GM23338 (cell line): Measurements from ENCODE around the gene TECTA. TPM values are rescaled to one million over a fixed set of nuclear protein-coding genes. Genes with fewer than 3 reads are reported as not detected.

Experiments
- ATAC-seq: fragments of 200-7000 bp; cut with Tn5 transposase; 3 replicates; pipeline ENCODE4 v1.9.1; 2020
- DNase-seq: peaks from one replicate; pipeline ENCODE4 v3.0.0-alpha.2; 2015; ENCODE audit warnings: low spot score
- H2AFZ ChIP-seq: fragments of 200-600 bp; sonication (generic); 2 replicates; pipeline ENCODE4 v1.8.0; 2016; ENCODE audit warnings: antibody characterized with exemption, mild to moderate bottlenecking, moderate library complexity
- H3F3A ChIP-seq: fragments of 200-600 bp; sonication (generic); replicated peaks from 2 replicates; pipeline ENCODE4 v1.8.0; 2017; ENCODE audit warnings: antibody characterized with exemption, mixed run types, low read depth
- H3K27ac ChIP-seq: fragments of 200-600 bp; sonication (generic); 2 replicates; pipeline ENCODE4 v1.6.1; 2016; ENCODE audit warnings: low read depth
- H3K27me3 ChIP-seq: fragments of 200-600 bp; sonication (generic); 2 replicates; pipeline ENCODE4 v1.8.0; 2016; ENCODE audit warnings: mild to moderate bottlenecking, mixed run types, moderate library complexity; ENCODE audit not compliant: insufficient read depth
- H3K36me3 ChIP-seq: fragments of 200-600 bp; sonication (generic); 2 replicates; pipeline ENCODE4 v1.8.0; 2016; ENCODE audit warnings: mild to moderate bottlenecking; ENCODE audit not compliant: insufficient read depth
- H3K4me1 ChIP-seq: fragments of 200-600 bp; sonication (generic); 2 replicates; pipeline ENCODE4 v1.8.0; 2016; ENCODE audit warnings: mild to moderate bottlenecking, moderate library complexity; ENCODE audit not compliant: insufficient read depth
- H3K4me2 ChIP-seq: fragments of 200-600 bp; sonication (generic); 2 replicates; pipeline ENCODE4 v1.7.1; 2017; ENCODE audit warnings: mixed run types
- H3K4me3 ChIP-seq: fragments of 200-600 bp; sonication (generic); 2 replicates; pipeline ENCODE4 v1.6.1; 2016; ENCODE audit warnings: mixed run types
- H3K79me2 ChIP-seq: fragments of 200-600 bp; sonication (generic); replicated peaks from 2 replicates; pipeline ENCODE4 v1.8.0; 2017; ENCODE audit warnings: mild to moderate bottlenecking; ENCODE audit not compliant: insufficient read depth
- H3K9me2 ChIP-seq: fragments of 200-600 bp; sonication (generic); 2 replicates; pipeline ENCODE4 v1.8.0; 2017; ENCODE audit not compliant: insufficient read depth
- H4K20me1 ChIP-seq: fragments of 200-600 bp; sonication (generic); replicated peaks from 2 replicates; pipeline ENCODE4 v1.8.0; 2017; ENCODE audit warnings: mild to moderate bottlenecking; ENCODE audit not compliant: insufficient read depth
- H3K27ac Mint-ChIP-seq: 2 replicates; pipeline ENCODE4 v1.8.0; 2020; ENCODE audit warnings: inconsistent platforms, mild to moderate bottlenecking, moderate library complexity, mixed read lengths
- H3K27me3 Mint-ChIP-seq: 3 replicates; pipeline ENCODE4 v1.8.0; 2022; ENCODE audit warnings: low read depth, mild to moderate bottlenecking, moderate library complexity, mixed read lengths, inconsistent platforms; ENCODE audit not compliant: insufficient read depth, poor library complexity
- H3K36me3 Mint-ChIP-seq: 3 replicates; pipeline ENCODE4 v1.8.0; 2021; ENCODE audit warnings: low read depth, mild to moderate bottlenecking, inconsistent platforms, moderate library complexity, mixed read lengths
- H3K4me1 Mint-ChIP-seq: 3 replicates; pipeline ENCODE4 v1.8.0; 2020; ENCODE audit warnings: mild to moderate bottlenecking, inconsistent platforms, mixed read lengths
- H3K4me3 Mint-ChIP-seq: 3 replicates; pipeline ENCODE4 v1.8.0; 2021; ENCODE audit warnings: moderate library complexity, mild to moderate bottlenecking, inconsistent platforms, mixed read lengths
- H3K9me3 Mint-ChIP-seq: 3 replicates; pipeline ENCODE4 v1.8.0; 2020; ENCODE audit warnings: moderate library complexity, mild to moderate bottlenecking, inconsistent platforms, mixed read lengths
- CREB1 ChIP-seq: fragments of 250-450 bp; sonication (Bioruptor Pico); IDR thresholded peaks from 2 replicates; pipeline ENCODE4 v1.5.0; 2020; ENCODE audit warnings: low read depth, mild to moderate bottlenecking, moderate library complexity
- EZH2 ChIP-seq: fragments of 200-600 bp; sonication (generic); IDR thresholded peaks from one replicate; pipeline ENCODE4 v1.8.0; 2017; ENCODE audit warnings: antibody characterized with exemption, mild to moderate bottlenecking, low read depth; ENCODE audit not compliant: unreplicated experiment
- EZH2phosphoT487 ChIP-seq: fragments of 200-600 bp; sonication (generic); IDR thresholded peaks from one replicate; pipeline ENCODE4 v1.8.1; 2018; ENCODE audit warnings: antibody characterized with exemption; ENCODE audit not compliant: unreplicated experiment
- JUNB ChIP-seq: IDR thresholded peaks from one replicate; pipeline ENCODE4 v1.6.1; 2016; ENCODE audit warnings: antibody characterized with exemption; ENCODE audit not compliant: unreplicated experiment
- NANOG ChIP-seq: IDR thresholded peaks from 2 replicates; pipeline ENCODE4 v1.6.1; 2016; ENCODE audit warnings: antibody characterized with exemption, borderline replicate concordance
- POLR2AphosphoS5 ChIP-seq: IDR thresholded peaks from 2 replicates; pipeline ENCODE4 v1.6.1; 2016; ENCODE audit warnings: antibody characterized with exemption, low read depth
- STAT1 ChIP-seq: IDR thresholded peaks from one replicate; pipeline ENCODE4 v1.6.1; 2016; ENCODE audit warnings: antibody characterized with exemption; ENCODE audit not compliant: unreplicated experiment
- ZNF114 ChIP-seq: fragments of 250-450 bp; sonication (Bioruptor Pico); IDR thresholded peaks from 2 replicates; pipeline ENCODE4 v1.5.0; 2020; ENCODE audit warnings: mild to moderate bottlenecking, moderate library complexity
- ZNF331 ChIP-seq: fragments of 250-450 bp; sonication (Bioruptor Pico); IDR thresholded peaks from 2 replicates; pipeline ENCODE4 v1.5.0; 2020; ENCODE audit warnings: low read depth, mild to moderate bottlenecking, moderate library complexity
- polyA plus RNA-seq: library from polyadenylated mRNA; unstranded; fragments of >200 nt; fragmentation: Nextera tagmentation; extraction: Ambion mirVana; gene quantifications from 2 replicates; pipeline ENCODE4 v1.2.1, GENCODE V29; 2016
- total RNA-seq: library from RNA; depleted of rRNA; stranded (reverse); fragments of >200 nt; shearing (Covaris generic); gene quantifications from 2 replicates; pipeline ENCODE4 v1.2.3, GENCODE V29; 2014
- TF ChIP-seq, protein P1 (sequence below), 2 experiments: fragments of 200-600 bp in 1 of 2; sonication (generic) in 1 of 2; conservative IDR thresholded peaks; 2 replicates each; pipeline versions ENCODE4 v1.5.1 to v1.6.1; 2016 to 2017; ENCODE audit warnings: antibody characterized with exemption in 2 of 2, low read depth in 2 of 2, mild to moderate bottlenecking in 2 of 2, moderate library complexity in 1 of 2
- TF ChIP-seq, protein P2 (sequence below): IDR thresholded peaks from one replicate; pipeline ENCODE4 v1.6.1; 2018; ENCODE audit warnings: antibody characterized with exemption; ENCODE audit not compliant: unreplicated experiment
- TF ChIP-seq, protein P3 (sequence below): IDR thresholded peaks from 2 replicates; pipeline ENCODE4 v1.6.1; 2016; ENCODE audit warnings: antibody characterized with exemption

Gene TECTA
- total and polyA plus RNA-seq, 2 experiments from 2014 or later, result 0.34 to 0.69 TPM

DNA sequence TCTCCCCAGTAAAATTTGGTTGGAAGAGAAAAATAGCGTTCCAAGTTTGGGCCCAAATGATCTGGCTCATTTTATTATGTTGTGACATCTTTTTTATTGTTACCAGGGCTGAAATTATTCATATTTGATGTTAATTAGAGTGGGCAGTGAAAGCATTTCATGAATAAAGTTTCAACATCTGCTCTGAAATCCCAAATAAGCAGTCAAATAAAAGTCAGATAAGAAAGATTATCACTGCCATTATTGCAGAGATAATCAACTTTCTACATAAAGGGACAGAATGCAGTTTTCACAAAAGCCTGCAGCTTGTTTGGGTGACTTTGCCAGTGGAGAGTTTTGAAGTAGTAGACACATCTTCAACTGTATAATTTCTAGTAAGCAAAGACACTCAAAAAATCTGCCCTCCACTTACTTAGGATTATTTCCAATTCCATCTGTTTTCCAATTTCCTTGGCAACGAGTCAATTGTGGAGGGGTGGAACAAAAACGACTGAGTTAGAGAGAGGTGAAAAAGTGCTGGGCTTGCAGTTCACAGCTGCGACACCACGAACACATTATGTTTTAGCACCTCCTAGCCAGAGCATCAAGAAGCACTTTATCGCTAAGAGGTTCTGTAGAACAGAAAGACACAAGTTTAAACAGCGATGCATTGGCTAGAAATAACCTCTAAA is 9.0 kb downstream of the TECTA start:
- Histone ChIP-seq H3K4me2 (no peak overlapping the region), H3K27me3 (no peaks in the 10 kb centered on the region), H3F3A (no peaks in the 10 kb centered on the region), H3K36me3 (no peaks in the 10 kb centered on the region), H3K4me1 (no peaks in the 10 kb centered on the region), H3K4me3 (no peak overlapping the region), H3K9me2 (0 out of 2 replicates have a peak, but pooled peaks cover 3% of the 10 kb centered on the region), H3K79me2 (no peaks in the 10 kb centered on the region), H4K20me1 (no peaks in the 10 kb centered on the region), H3K27ac (no peak overlapping the region), H2AFZ (no peak overlapping the region; the same call in 1 of the 2 replicates)
- Mint-ChIP-seq H3K27me3 (no peaks in the 10 kb centered on the region), H3K9me3 (no peaks in the 10 kb centered on the region), H3K4me1 (peaks cover 10% of the 10 kb centered on the region; the same call in 2 of the 3 replicates), H3K27ac (no peak overlapping the region), H3K4me3 (no peak overlapping the region), H3K36me3 (no peaks in the 10 kb centered on the region)
- TF ChIP-seq, protein P1, sequence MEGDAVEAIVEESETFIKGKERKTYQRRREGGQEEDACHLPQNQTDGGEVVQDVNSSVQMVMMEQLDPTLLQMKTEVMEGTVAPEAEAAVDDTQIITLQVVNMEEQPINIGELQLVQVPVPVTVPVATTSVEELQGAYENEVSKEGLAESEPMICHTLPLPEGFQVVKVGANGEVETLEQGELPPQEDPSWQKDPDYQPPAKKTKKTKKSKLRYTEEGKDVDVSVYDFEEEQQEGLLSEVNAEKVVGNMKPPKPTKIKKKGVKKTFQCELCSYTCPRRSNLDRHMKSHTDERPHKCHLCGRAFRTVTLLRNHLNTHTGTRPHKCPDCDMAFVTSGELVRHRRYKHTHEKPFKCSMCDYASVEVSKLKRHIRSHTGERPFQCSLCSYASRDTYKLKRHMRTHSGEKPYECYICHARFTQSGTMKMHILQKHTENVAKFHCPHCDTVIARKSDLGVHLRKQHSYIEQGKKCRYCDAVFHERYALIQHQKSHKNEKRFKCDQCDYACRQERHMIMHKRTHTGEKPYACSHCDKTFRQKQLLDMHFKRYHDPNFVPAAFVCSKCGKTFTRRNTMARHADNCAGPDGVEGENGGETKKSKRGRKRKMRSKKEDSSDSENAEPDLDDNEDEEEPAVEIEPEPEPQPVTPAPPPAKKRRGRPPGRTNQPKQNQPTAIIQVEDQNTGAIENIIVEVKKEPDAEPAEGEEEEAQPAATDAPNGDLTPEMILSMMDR (conservative IDR thresholded peaks at IDR 0.05; ENCODE audit: low read depth in 2 of 2), result 0 out of 4 replicates have a peak, but pooled peaks of 1 of the 2 experiments have one; percentile 12
- TF ChIP-seq, protein P2, sequence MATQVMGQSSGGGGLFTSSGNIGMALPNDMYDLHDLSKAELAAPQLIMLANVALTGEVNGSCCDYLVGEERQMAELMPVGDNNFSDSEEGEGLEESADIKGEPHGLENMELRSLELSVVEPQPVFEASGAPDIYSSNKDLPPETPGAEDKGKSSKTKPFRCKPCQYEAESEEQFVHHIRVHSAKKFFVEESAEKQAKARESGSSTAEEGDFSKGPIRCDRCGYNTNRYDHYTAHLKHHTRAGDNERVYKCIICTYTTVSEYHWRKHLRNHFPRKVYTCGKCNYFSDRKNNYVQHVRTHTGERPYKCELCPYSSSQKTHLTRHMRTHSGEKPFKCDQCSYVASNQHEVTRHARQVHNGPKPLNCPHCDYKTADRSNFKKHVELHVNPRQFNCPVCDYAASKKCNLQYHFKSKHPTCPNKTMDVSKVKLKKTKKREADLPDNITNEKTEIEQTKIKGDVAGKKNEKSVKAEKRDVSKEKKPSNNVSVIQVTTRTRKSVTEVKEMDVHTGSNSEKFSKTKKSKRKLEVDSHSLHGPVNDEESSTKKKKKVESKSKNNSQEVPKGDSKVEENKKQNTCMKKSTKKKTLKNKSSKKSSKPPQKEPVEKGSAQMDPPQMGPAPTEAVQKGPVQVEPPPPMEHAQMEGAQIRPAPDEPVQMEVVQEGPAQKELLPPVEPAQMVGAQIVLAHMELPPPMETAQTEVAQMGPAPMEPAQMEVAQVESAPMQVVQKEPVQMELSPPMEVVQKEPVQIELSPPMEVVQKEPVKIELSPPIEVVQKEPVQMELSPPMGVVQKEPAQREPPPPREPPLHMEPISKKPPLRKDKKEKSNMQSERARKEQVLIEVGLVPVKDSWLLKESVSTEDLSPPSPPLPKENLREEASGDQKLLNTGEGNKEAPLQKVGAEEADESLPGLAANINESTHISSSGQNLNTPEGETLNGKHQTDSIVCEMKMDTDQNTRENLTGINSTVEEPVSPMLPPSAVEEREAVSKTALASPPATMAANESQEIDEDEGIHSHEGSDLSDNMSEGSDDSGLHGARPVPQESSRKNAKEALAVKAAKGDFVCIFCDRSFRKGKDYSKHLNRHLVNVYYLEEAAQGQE, result no peak
- TF ChIP-seq JUNB (no peak), NANOG (no peak), CREB1 (CRISPR knock-in tag) (no peak)
- ATAC-seq (no peak), DNase-seq (no peak)

DNA sequence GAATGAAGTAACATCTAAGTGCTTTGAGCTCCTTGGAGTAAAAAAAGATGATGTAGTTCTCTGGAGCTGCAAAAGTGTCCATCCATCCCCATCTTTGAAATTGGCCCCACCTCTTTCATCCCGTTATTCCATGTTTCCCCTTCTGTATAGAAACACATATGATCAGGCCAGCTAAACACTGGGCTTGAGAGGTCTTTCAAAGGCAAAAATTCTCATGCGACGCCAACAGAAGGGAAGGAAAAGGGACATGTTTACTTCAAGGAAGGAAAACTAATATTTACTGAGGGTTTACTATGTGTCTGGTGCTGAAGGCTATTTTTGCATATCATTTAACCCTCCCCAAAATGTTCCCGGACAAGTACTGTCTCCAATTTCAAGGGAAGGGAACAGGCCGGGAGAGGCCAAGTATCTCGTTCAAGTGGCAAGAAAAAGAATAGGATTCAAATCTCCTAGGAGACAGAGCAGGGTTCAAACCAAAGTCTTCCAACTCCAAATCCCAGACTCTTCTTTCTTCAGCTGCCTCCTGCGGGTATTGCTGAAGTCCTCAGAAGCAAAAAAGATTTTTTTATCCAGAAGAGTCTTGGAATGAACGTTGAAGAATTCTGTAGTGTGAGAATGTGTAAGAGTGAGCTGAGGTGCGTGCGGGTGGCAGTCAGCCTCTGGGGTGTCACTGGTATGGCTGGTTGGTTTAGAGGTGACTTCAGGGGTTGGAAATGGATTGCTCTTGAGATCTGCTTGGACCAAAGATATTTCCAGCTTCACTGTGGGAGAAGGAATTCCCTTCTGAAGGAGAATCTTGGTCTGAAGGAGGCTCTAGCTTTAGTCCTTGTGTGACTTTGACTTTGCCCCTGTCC is 10.1 kb downstream of the TECTA start:
- no peak overlapping the region for H3K4me3 Mint-ChIP-seq
- H2AFZ ChIP-seq, result no peak overlapping the region
- no peaks in the 10 kb centered on the region for H3K9me3 Mint-ChIP-seq
- H3K4me1 ChIP-seq, result no peaks in the 10 kb centered on the region
- no peaks in the 10 kb centered on the region for H3K79me2 ChIP-seq
- H3K4me1 Mint-ChIP-seq, result peaks cover 10% of the 10 kb centered on the region; the same call in 2 of the 3 replicates
- no peak overlapping the region for H3K4me2 ChIP-seq
- H3K4me3 ChIP-seq, result no peak overlapping the region
- no peaks in the 10 kb centered on the region for H3F3A ChIP-seq
- H3K27ac ChIP-seq, result no peak overlapping the region
- H3K27ac Mint-ChIP-seq, result no peak overlapping the region
- ATAC-seq (no peak), DNase-seq (no peak)
- no peaks in the 10 kb centered on the region for H3K36me3 ChIP-seq
- 0 out of 2 replicates have a peak, but pooled peaks cover 3% of the 10 kb centered on the region for H3K9me2 ChIP-seq
- no peaks in the 10 kb centered on the region for H3K27me3 ChIP-seq
- no peaks in the 10 kb centered on the region for H4K20me1 ChIP-seq
- H3K36me3 Mint-ChIP-seq, result no peaks in the 10 kb centered on the region
- no peaks in the 10 kb centered on the region for H3K27me3 Mint-ChIP-seq
- TF ChIP-seq STAT1 (no peak), EZH2phosphoT487 (no peak), POLR2AphosphoS5 (no peak), NANOG (no peak), ZNF331 (CRISPR knock-in tag) (no peak), EZH2 (no peak), JUNB (no peak), ZNF114 (CRISPR knock-in tag) (no peak), CREB1 (CRISPR knock-in tag) (no peak)
- TF ChIP-seq, protein P3, sequence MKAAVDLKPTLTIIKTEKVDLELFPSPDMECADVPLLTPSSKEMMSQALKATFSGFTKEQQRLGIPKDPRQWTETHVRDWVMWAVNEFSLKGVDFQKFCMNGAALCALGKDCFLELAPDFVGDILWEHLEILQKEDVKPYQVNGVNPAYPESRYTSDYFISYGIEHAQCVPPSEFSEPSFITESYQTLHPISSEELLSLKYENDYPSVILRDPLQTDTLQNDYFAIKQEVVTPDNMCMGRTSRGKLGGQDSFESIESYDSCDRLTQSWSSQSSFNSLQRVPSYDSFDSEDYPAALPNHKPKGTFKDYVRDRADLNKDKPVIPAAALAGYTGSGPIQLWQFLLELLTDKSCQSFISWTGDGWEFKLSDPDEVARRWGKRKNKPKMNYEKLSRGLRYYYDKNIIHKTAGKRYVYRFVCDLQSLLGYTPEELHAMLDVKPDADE, result no peak
